KMS-11 (cell line): ENCODE measurements around the gene TRIM68.

ENCODE experiments used
- H2AFZ ChIP-seq: fragments of 200-600 bp; sonication (generic); 2 replicates; pipeline ENCODE4 v1.6.1; 2016; ENCODE audit warnings: antibody characterized with exemption, mixed run types, low read depth
- H3K27ac ChIP-seq: fragments of 200-600 bp; sonication (generic); 2 replicates; pipeline ENCODE4 v1.6.1; 2016; ENCODE audit warnings: mild to moderate bottlenecking, mixed run types
- H3K27me3 ChIP-seq: fragments of 200-600 bp; sonication (generic); 2 replicates; pipeline ENCODE4 v1.6.1; 2017; ENCODE audit warnings: mild to moderate bottlenecking, low read depth, mixed run types, moderate library complexity; ENCODE audit not compliant: insufficient read depth
- H3K36me3 ChIP-seq: fragments of 200-600 bp; sonication (generic); 2 replicates; pipeline ENCODE4 v1.6.1; 2017; ENCODE audit warnings: mild to moderate bottlenecking, mixed run types; ENCODE audit not compliant: insufficient read depth
- H3K4me1 ChIP-seq: fragments of 200-600 bp; sonication (generic); 2 replicates; pipeline ENCODE4 v1.6.1; 2016; ENCODE audit warnings: mild to moderate bottlenecking, low read depth, mixed run types; ENCODE audit not compliant: poor library complexity, severe bottlenecking
- H3K4me2 ChIP-seq: fragments of 200-600 bp; sonication (generic); 2 replicates; pipeline ENCODE4 v1.7.0; 2016; ENCODE audit warnings: mild to moderate bottlenecking, mixed run types
- H3K4me3 ChIP-seq: fragments of 200-600 bp; sonication (generic); IDR thresholded peaks from 2 replicates; pipeline ENCODE4 v1.6.1; 2017; ENCODE audit warnings: low read depth, low read length, mixed read lengths; ENCODE audit not compliant: insufficient read depth
- H3K79me2 ChIP-seq: fragments of 200-600 bp; sonication (generic); 2 replicates; pipeline ENCODE4 v1.6.1; 2016; ENCODE audit warnings: low read depth, mixed run types; ENCODE audit not compliant: insufficient read depth
- H3K9ac ChIP-seq: fragments of 200-600 bp; sonication (generic); 2 replicates; pipeline ENCODE4 v1.6.1; 2016; ENCODE audit warnings: mild to moderate bottlenecking, mixed run types
- H4K20me1 ChIP-seq: fragments of 200-600 bp; sonication (generic); 2 replicates; pipeline ENCODE4 v1.6.1; 2016; ENCODE audit warnings: mild to moderate bottlenecking, mixed run types; ENCODE audit not compliant: insufficient read depth
- CTCF ChIP-seq: fragments of 200-600 bp; sonication (generic); conservative IDR thresholded peaks from 2 replicates; pipeline ENCODE4 v1.6.1; 2017; ENCODE audit warnings: low read depth, mild to moderate bottlenecking, antibody characterized with exemption, low read length, moderate library complexity, mixed read lengths

TRIM68 gene, protein sequence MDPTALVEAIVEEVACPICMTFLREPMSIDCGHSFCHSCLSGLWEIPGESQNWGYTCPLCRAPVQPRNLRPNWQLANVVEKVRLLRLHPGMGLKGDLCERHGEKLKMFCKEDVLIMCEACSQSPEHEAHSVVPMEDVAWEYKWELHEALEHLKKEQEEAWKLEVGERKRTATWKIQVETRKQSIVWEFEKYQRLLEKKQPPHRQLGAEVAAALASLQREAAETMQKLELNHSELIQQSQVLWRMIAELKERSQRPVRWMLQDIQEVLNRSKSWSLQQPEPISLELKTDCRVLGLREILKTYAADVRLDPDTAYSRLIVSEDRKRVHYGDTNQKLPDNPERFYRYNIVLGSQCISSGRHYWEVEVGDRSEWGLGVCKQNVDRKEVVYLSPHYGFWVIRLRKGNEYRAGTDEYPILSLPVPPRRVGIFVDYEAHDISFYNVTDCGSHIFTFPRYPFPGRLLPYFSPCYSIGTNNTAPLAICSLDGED

DNA sequence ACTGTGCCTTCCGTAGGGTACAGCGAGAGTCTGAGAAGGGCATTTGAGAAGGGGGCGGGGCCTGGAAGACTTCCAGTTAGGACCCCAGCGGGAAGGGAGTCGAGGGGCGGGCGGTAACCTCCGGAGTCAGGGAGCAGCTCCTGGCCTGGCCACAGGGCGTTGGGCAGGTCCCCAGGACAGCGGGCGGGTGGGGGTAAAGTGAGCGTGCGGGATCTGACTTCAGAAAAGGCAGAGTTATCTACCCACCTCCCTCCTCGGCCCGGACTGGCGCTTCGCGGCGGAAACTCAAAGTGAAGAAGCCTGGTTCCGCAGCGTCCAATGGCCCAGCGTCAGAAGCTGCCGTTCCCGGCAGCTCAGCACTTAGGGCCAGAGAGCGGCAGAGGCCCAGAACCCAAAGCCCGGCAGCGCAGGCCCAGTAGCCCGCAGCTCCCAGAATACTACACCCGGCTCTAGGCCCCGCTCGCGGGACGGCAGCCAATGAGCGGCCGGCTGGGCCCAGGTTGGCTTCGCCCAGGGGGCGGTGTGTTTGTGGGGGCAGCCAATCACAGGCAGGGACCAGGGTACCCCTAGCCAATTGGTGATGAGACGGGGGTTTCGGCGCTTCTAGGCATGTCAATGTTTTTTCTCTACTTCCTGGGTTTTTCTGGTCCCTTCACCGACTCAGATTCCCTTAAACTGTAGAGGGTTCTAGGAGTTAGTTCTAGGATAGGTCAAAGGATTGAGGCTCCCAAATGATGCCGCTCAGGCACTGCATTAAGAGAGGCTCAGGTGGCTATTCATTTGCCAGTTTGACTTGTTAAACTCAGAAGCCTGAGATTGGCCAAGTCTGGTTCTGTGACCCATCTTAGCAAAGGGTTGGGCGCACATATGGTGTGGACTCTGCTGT, at the start of gene TRIM68:
TSS of gene TRIM68 (minus strand) at position 451 of the 886 bp plus-strand sequence. CDS start 2,727 bp downstream, outside the sequence.
- no peaks in the 10 kb centered on the region for H3K79me2 ChIP-seq
- H3K4me2 ChIP-seq: peak within 1 kb of the TSS; percentile 81
- TF ChIP-seq CTCF: no peak
- peaks cover 10% of the 10 kb centered on the region for H3K4me1 ChIP-seq
- H3K27me3 ChIP-seq: no peaks in the 10 kb centered on the region
- peak within 1 kb of the TSS; percentile 60; the same call in 1 of the 2 replicates for H3K27ac ChIP-seq
- peak within 1 kb of the TSS; percentile 69; the same call in 1 of the 2 replicates for H3K9ac ChIP-seq
- peak within 1 kb of the TSS; percentile 85 for H2AFZ ChIP-seq
- H3K4me3 ChIP-seq: no peak within 1 kb of the TSS
- no peaks in the 10 kb centered on the region for H3K36me3 ChIP-seq
- H4K20me1 ChIP-seq: no peaks in the 10 kb centered on the region

- Histone ChIP-seq H3K4me3 (no peak overlapping the region), H3K27ac (no peak overlapping the region), H3K27me3 (no peaks in the 10 kb centered on the region), H2AFZ (no peak overlapping the region), H3K9ac (no peak overlapping the region), H3K79me2 (no peaks in the 10 kb centered on the region), H3K4me1 (no peaks in the 10 kb centered on the region), H4K20me1 (no peaks in the 10 kb centered on the region), H3K36me3 (no peaks in the 10 kb centered on the region), H3K4me2 (no peak overlapping the region)
- no peak for TF ChIP-seq CTCF
These were observed 46.8 kb upstream of the TRIM68 start for GRCh38 chr11:4654635-4655369.

DNA sequence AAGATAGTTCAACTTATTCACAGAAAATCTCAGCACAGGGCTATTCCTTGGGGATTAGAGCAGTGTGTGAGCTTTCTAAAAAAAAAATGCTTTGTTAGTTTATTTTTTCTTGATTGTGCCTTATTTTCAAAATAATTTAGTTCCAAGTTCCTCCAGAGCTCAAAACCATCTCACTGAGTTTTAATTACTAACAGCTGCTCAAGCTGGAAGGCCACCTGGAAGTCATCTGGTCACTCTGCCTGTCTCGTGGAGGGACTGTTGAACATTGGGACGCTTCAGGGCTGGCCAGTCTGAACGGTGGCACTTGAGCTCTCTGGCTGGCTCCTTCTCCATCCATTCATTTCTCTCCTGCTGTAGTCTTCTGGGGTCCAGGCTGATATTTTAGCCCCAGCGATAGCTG, 39.7 kb upstream of the TRIM68 start:
- Histone ChIP-seq H3K9ac (no peak overlapping the region), H4K20me1 (no peaks in the 10 kb centered on the region), H3K27me3 (no peaks in the 10 kb centered on the region), H3K4me2 (no peak overlapping the region), H2AFZ (no peak overlapping the region), H3K27ac (no peak overlapping the region), H3K79me2 (no peaks in the 10 kb centered on the region), H3K4me1 (no peaks in the 10 kb centered on the region), H3K4me3 (no peak overlapping the region), H3K36me3 (no peaks in the 10 kb centered on the region)
- no peak for TF ChIP-seq CTCF

DNA sequence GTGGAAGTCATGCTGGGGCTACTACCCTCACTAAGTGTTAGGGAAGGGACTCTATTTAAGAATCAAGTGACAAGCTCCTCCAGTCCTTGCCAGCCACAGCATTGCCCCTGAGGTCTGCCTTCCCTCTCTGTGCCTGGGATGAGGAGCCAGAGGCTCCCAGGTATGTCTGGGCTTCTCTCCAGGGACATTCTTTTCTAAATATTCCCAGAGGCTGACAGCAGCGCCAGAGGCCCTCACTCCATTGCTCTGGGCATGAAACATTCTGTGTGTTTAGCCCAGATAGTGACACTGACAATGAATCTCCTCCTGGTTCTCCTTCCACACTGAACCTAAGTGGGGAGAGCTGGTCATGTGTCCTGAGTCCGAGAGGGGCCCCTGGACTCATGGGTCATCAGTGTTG, 37.9 kb upstream of the TRIM68 start:
- Histone ChIP-seq H3K36me3 (no peaks in the 10 kb centered on the region), H3K4me1 (no peaks in the 10 kb centered on the region), H2AFZ (no peak overlapping the region), H3K4me2 (no peak overlapping the region), H3K27ac (no peak overlapping the region), H4K20me1 (no peaks in the 10 kb centered on the region), H3K4me3 (no peak overlapping the region), H3K79me2 (no peaks in the 10 kb centered on the region), H3K9ac (no peak overlapping the region), H3K27me3 (no peaks in the 10 kb centered on the region)
- no peak for TF ChIP-seq CTCF
